ACHN (cell line): ENCODE measurements around the gene CRADD.
"Not testable (repeated sequence)": the region's sequence is repeated elsewhere in the genome, so short reads cannot be mapped to it uniquely, and the experiment has no call there.

Experiments
- DNase-seq: peaks from one replicate; pipeline ENCODE4 v3.0.0-alpha.2; 2015
- in situ Hi-C: cut with HindIII; loops from 2 replicates; pipeline ENCODE4 v1.10.0; 2017; ENCODE audit warnings: low sequenced_read_pairs, low pct_ligation_motif_present, low pct_unique_long_range_greater_than_20kb

Gene CRADD

GRCh38 chr12:93918900-93919299 is 241.7 kb downstream of the CRADD start:
- no peak for DNase-seq
- in situ Hi-C loops = no loop called here

DNA sequence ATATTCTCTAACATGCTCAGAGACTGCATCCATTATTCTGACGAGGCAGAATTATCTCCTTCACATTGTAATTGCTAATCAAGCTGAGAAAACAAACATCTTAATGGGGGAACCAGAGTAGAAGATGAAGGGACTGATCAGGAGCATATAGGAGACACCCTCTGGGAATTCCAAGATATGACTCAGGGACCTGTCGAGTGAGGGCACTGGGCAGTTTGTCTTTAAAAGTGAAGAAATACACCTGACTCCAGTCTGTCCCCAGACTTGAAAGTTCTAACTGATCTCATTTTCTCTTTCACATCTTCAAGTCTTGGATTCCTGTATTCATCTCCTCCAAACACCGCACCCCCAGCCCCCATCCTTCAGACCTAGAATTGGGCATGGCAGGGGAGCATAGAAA is 244.3 kb downstream of the CRADD start:
- in situ Hi-C loops = no loop called here
- DNase-seq = no peak

DNA sequence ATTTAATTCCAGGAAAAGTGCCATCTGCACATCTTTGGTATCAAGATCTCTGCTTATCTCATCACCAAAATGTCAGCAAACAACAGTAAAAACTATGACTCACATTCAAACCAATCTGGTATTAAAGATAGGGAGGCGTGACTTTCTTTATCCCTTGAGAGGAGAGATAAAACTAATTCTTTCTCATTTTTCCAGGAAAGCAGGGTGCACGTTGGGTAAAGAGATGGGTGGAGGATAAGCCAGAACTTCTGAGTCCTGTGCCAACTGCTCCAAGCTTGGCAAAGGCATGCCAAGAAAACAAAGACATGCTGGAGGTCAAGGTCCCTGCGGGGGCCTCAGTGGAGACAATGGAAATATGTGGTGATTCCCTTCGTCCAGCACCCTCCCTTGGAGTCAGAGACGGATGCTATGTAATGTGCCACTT is 245.4 kb downstream of the CRADD start:
- in situ Hi-C loops = no loop called here
- DNase-seq = no peak

DNA sequence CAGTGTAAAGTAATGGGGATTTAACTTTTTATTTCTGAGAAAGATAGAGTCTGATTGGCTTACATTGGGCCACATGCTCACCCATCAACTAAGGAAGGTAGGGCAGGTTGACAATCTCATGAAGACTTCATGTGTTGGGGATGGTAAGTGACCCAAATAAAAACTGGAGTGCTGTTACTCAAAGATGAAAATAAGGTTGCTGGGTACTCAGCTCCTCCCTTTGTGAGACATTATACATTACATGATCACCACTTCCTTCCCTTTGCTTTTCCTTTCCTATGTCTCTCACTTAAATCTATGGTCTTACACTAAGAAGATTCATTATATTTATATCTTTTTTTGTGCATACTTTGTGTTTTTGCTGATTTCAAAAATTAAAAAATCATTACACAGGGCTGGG is 247.2 kb downstream of the CRADD start:
- in situ Hi-C loops = no loop called here
- no peak for DNase-seq

GRCh38 chr12:93925585-93926205 is 248.5 kb downstream of the CRADD start:
- in situ Hi-C loops = no loop called here
- no peak for DNase-seq

- DNase-seq = no peak
- in situ Hi-C loops = no loop called here
Measured at GRCh38 chr12:93926237-93926636, 249.1 kb downstream of the CRADD start.

GRCh38 chr12:93929081-93929480 is 251.9 kb downstream of the CRADD start:
- DNase-seq, in situ Hi-C loops: not testable (repeated sequence)

GRCh38 chr12:93937812-93938211 is 260.6 kb downstream of the CRADD start:
- in situ Hi-C loops = no loop called here
- DNase-seq = no peak

DNA sequence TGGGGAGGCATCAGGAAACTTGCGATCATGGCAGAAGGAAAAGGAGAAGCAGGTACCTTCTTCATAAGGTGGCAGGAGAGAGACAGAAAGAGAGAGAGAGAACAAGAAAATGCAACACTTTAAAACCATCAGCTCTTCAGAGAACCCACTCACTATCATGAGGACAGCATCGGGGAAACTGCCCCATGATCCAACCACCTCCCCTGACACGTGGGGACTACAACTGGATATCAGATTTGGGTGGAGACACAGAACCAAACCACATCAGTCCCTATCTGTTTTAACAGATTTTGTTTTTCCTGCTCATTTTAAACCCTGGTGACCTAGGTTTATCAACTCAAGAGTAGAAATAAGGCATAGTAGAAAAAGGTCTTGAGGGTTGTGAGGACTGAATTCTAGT is 261.1 kb downstream of the CRADD start:
- in situ Hi-C loops = no loop called here
- DNase-seq = no peak

DNA sequence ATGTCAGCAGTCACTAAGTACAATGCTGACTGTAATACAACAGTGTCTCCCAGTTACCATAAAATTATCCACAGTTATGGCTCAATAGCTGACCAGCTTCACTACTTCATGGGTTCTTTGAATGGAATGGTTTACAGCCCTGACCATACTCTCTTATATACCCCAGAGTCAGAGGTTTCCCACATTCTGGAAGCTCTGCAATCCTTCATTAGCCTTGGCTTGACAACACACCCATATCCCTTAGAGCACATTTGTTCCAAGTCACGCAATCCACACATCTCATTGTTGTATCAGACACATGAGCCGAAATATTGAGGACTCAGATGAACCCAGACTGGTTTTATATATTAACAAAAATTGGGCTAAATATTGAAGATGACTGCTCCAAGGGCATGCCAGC is 261.8 kb downstream of the CRADD start:
- no peak for DNase-seq
- in situ Hi-C loops = no loop called here

DNA sequence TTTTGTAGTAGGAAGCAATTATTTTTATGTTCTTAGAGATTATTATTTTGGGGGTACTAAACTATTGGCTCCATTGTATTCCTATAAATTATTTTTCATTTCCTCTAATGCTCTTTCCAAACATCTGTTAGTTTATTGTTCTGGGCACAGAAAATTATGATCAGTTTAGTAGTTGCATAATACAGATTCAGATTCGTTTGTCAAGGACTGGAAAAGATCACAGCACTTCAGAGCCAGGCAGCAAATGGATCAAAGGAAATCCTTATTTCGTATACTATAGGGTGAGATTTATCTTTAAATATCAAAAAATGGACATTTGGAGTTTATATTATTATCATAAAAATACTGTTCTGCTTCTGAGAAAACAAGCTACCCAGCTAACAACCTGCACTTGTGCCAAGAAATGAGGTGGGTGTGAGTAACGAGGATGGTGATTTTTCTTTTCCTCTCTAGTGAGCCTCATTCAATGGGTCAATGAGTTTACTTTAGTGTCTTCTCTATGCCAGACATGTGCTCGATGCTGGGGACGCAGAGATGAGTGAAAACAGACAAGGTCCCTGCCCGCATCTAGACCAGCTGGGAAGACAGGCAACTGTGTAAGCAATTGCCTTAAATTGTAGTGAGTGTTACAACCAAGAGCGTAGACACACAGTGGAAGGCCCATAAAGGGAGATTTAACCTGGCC is 262.6 kb downstream of the CRADD start:
- in situ Hi-C loops = no loop called here
- DNase-seq = no peak

GRCh38 chr12:93943780-93944179 is 266.6 kb downstream of the CRADD start:
- in situ Hi-C loops = no loop called here
- DNase-seq = peak; percentile 35

DNA sequence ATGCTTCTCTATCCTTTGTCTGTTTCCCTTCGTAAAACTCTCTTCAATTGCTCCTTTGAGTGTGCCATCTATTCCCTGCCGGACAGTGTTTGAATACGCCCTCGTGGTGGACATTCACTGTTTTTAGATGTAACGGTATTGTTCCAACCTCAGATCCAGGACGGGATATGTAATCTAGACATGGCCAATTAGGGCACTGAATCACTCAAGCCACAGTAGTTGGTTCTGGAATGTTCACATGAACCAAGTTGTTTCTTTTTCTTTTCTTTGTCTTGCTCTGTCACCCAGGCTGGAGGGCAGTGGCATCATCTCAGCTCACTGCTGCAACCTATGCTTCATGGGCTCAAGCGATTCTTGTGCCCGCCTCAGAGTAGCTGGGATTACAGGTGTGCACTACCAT is 267.0 kb downstream of the CRADD start:
- in situ Hi-C loops = no loop called here
- DNase-seq = no peak
